HG02678 (cell line): ENCODE data around the gene KCTD17.

Experiments
- ATAC-seq: cut with Tn5 transposase; IDR thresholded peaks from one replicate; pipeline ENCODE4 v1.9.1; 2021; ENCODE audit warnings: mild to moderate bottlenecking, moderate library complexity; ENCODE audit not compliant: unreplicated experiment

Gene KCTD17

DNA sequence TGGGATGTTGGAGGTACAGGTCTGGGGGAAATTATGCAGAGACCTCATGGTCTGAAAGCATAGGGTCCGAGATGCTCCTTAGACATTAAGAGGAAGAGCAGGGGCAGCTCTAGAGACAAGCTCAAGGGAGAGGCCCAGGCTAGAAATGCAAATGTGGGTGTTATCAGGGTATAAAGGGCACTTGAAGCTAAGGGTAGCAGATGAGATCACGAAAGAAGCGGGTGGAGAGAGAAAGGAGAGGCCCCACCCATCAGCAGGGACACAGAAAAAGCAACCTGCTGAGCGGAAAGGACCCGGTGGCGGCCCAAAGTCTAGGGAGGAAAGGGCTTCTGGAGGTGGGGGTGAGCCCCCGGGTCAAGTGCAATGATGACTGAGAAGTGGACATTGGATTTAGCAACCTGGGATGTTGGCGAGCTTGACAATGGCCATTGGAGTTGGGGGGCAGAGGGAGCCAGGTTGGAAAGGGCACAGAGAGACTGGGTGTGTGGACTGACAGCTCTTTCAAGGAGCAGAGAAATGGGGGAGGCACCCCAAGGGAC is 49.1 kb downstream of the KCTD17 start:
- no peak for ATAC-seq

- ATAC-seq, result no peak
These were observed 49.9 kb downstream of the KCTD17 start for GRCh38 chr22:37101311-37102066.

DNA sequence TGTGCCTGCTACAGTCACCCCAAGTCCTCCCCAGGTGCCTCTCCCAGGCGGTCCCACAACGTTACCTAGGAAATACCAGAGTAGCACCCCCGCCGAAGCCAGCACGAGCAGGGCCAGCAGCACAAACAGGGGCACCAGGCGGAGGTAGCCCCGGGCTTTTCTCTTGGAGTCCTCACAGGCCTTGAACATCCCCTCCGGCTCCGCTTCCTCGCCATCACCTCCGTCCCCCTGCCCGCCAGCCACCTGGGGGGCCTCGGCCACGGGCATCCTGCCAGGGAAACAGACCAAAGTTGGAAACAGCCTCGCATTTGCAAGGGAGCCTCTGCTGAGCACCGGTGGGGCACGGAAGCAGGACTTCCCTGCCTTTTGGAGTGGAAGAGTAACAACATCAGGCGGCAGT is 51.6 kb downstream of the KCTD17 start:
- ATAC-seq, result no peak

GRCh38 chr22:37103656-37104452 is 52.3 kb downstream of the KCTD17 start:
- ATAC-seq, result no peak

DNA sequence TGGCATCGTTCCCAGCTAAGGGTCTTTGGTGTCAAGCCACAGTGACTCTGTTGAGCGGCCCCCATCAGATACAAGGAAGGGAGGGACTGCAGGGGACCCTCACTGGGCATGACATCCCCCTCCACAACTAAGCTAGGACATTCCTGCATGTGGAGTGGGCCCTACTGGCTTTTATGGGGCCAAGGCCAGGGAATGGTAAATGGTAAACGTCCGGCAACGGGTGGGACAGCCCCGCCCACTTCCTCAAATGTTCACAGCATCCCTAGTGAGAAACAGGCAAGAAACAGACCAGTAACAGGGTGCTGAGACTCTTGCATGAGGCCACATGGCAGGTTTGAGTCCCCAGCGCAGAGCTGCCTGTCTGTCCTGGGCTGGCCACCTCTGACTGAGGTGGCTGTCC is 53.6 kb downstream of the KCTD17 start:
- ATAC-seq, result no peak

GRCh38 chr22:37105990-37106389 is 54.4 kb downstream of the KCTD17 start:
- no peak for ATAC-seq

- ATAC-seq, result no peak
These were observed 56.5 kb downstream of the KCTD17 start for GRCh38 chr22:37107816-37108621.

GRCh38 chr22:37109242-37109917 is 57.8 kb downstream of the KCTD17 start, which contains the start of gene TMPRSS6:
Gene TMPRSS6 (minus strand): TSS chr22:37109713. CDS start chr22:37103417, 6,296 bp downstream.
- no peak for ATAC-seq

GRCh38 chr22:37111156-37111717 is 59.7 kb downstream of the KCTD17 start:
- no peak for ATAC-seq

DNA sequence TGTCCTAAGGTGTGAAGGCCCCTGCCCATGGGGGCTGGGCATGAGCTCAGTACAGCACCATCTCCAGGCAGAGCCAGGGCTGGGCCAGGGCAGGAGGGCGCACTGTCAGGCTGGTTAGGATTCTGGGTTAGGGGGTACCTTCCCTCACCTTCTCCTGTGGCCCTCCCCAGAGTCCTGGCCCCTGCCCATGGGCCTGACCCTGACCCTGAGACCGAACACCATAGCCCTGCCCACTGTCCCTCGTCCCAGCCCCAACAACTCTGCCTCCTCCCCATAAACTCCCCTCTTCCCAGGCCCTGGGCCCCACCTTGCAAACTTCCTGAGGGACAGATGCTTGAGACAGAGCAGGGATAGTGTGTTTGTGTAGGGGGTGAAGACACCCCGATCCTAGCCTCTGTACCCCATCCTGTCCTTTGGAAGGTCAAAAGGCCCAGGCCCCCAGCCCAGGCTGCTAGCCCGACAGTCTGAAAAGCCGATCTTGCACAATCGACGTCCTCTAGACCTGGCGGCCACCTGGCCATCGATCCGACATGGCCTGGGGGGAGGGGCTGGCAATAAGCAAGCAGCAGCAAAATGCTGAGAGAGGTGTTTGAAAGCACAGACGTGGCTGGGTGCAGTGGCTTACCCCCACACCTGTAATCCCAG is 60.7 kb downstream of the KCTD17 start:
- no peak for ATAC-seq
